A549 (cell line): ENCODE results near the gene ATXN10. TPM values are rescaled to one million over a fixed set of nuclear protein-coding genes. Genes with fewer than 3 reads are reported as not detected.

ENCODE experiments used
- ATAC-seq, 2 experiments: fragments of 200-7000 bp in 1 of 2; fragments of >200 bp in 1 of 2; cut with Nextera tagmentation in 1 of 2; cut with Tn5 transposase in 1 of 2; 3 replicates each; pipeline versions ENCODE4 v1.8.0 to v1.9.1; 2018 to 2020; ENCODE audit warnings: mild to moderate bottlenecking in 1 of 2, moderate library complexity in 1 of 2
- CTCF ChIA-PET: fragments of 300-600 bp; sonication (Branson Sonifier 250); formaldehyde crosslinking; extraction: SDS; loops from one replicate; lab custom pipeline; 2021; ENCODE audit warnings: antibody characterized with exemption, inconsistent platforms; lab: Yijun Ruan, JAX
- POLR2A ChIA-PET: fragments of 350-600 bp; formaldehyde crosslinking; extraction: SDS; loops from one replicate; lab custom pipeline; 2021; ENCODE audit warnings: antibody characterized with exemption, inconsistent platforms; lab: Yijun Ruan, JAX
- DNase-seq, 2 experiments: peaks; one replicate each; pipeline versions ENCODE4 v3.0.0 to v3.0.0-alpha.2; 2011 to 2016; ENCODE audit warnings: low read depth in 1 of 2, low spot score in 1 of 2
- FAIRE-seq: peaks from 2 replicates; lab custom pipeline; 2011; peaks lifted over from hg19 to GRCh38; lab: Jason Lieb, UNC
- H3K27ac ChIP-seq, 2 experiments: fragments of >200 bp; sonication (Bioruptor Twin); formaldehyde crosslinking; 3 replicates each; pipeline ENCODE4 v1.5.1; 2016 to 2017
- H3K4me1 ChIP-seq: fragments of >200 bp; sonication (Bioruptor Twin); formaldehyde crosslinking; 3 replicates; pipeline ENCODE4 v1.6.1; 2016
- H3K4me2 ChIP-seq: fragments of >200 bp; sonication (Bioruptor Twin); formaldehyde crosslinking; 3 replicates; pipeline ENCODE4 v1.6.1; 2016
- H3K4me3 ChIP-seq: fragments of >200 bp; sonication (Bioruptor Twin); formaldehyde crosslinking; 3 replicates; pipeline ENCODE4 v1.5.1; 2016
- H3K9me3 ChIP-seq: fragments of >200 bp; sonication (Bioruptor Twin); formaldehyde crosslinking; 3 replicates; pipeline ENCODE4 v1.6.1; 2016
- BCL3 ChIP-seq: fragments of >200 bp; sonication (Bioruptor Twin); formaldehyde crosslinking; IDR thresholded peaks from 3 replicates; pipeline ENCODE4 v1.6.1; 2016
- CHD2 ChIP-seq: fragments of 150-350 bp; IDR thresholded peaks from 2 replicates; pipeline ENCODE4 v1.6.1; 2014; ENCODE audit warnings: low read length; ENCODE audit not compliant: partially characterized antibody
- CTCF ChIP-seq: fragments of >200 bp; sonication (Bioruptor Twin); formaldehyde crosslinking; IDR thresholded peaks from 3 replicates; pipeline ENCODE4 v1.5.1; 2016
- EHF ChIP-seq: fragments of 250-450 bp; sonication (Bioruptor Pico); IDR thresholded peaks from 2 replicates; pipeline ENCODE4 v1.5.0; 2020; ENCODE audit warnings: mild to moderate bottlenecking
- EHMT2 ChIP-seq: fragments of 200-600 bp; sonication (generic); IDR thresholded peaks from 2 replicates; pipeline ENCODE4 v1.6.1; 2016; ENCODE audit warnings: antibody characterized with exemption, low read depth, mild to moderate bottlenecking, moderate library complexity
- ESRRA ChIP-seq: fragments of 150-350 bp; IDR thresholded peaks from 2 replicates; pipeline ENCODE4 v1.6.1; 2014; ENCODE audit warnings: mild to moderate bottlenecking, low read length, borderline replicate concordance
- FOXS1 ChIP-seq: fragments of 250-450 bp; sonication (Bioruptor Pico); IDR thresholded peaks from 2 replicates; pipeline ENCODE4 v1.5.0; 2020; ENCODE audit warnings: mild to moderate bottlenecking, moderate library complexity
- GATA3 ChIP-seq: IDR thresholded peaks from 2 replicates; pipeline ENCODE4 v1.6.1; 2012; ENCODE audit warnings: borderline replicate concordance
- HDAC2 ChIP-seq: fragments of 200-600 bp; sonication (generic); IDR thresholded peaks from 2 replicates; pipeline ENCODE4 v1.6.1; 2016
- HEYL ChIP-seq: fragments of 250-450 bp; sonication (Bioruptor Pico); IDR thresholded peaks from 2 replicates; pipeline ENCODE4 v1.8.0; 2021; ENCODE audit warnings: mild to moderate bottlenecking, moderate library complexity
- HOXA7 ChIP-seq: fragments of 250-450 bp; sonication (Bioruptor Pico); IDR thresholded peaks from 2 replicates; pipeline ENCODE4 v1.5.0; 2020; ENCODE audit warnings: mild to moderate bottlenecking, moderate library complexity
- HOXB5 ChIP-seq: fragments of 250-450 bp; sonication (Bioruptor Pico); IDR thresholded peaks from 2 replicates; pipeline ENCODE4 v1.5.0; 2020; ENCODE audit warnings: mild to moderate bottlenecking, moderate library complexity
- KDM5A ChIP-seq: fragments of 200-600 bp; sonication (generic); IDR thresholded peaks from 2 replicates; pipeline ENCODE4 v1.6.1; 2016; ENCODE audit warnings: antibody characterized with exemption, mild to moderate bottlenecking
- NPAS2 ChIP-seq: fragments of 250-450 bp; sonication (Bioruptor Pico); IDR thresholded peaks from 2 replicates; pipeline ENCODE4 v1.8.0; 2022; ENCODE audit warnings: mild to moderate bottlenecking, moderate library complexity, borderline replicate concordance
- NR3C1 ChIP-seq: fragments of >200 bp; sonication (Bioruptor Twin); formaldehyde crosslinking; IDR thresholded peaks from 3 replicates; pipeline ENCODE4 v1.6.1; 2017
- PHF8 ChIP-seq: fragments of 200-600 bp; sonication (generic); IDR thresholded peaks from 2 replicates; pipeline ENCODE4 v1.6.1; 2016; ENCODE audit warnings: low read depth, mild to moderate bottlenecking, antibody characterized with exemption, moderate library complexity, borderline replicate concordance
- POLR2A ChIP-seq: IDR thresholded peaks from 2 replicates; pipeline ENCODE4 v1.6.1; 2012; ENCODE audit warnings: mild to moderate bottlenecking, low read length
- RARB ChIP-seq: fragments of 250-450 bp; sonication (Bioruptor Pico); IDR thresholded peaks from 2 replicates; pipeline ENCODE4 v1.8.0; 2021; ENCODE audit warnings: mild to moderate bottlenecking, moderate library complexity
- REST ChIP-seq: fragments of 200-600 bp; sonication (generic); IDR thresholded peaks from 2 replicates; pipeline ENCODE4 v1.6.1; 2016; ENCODE audit warnings: antibody characterized with exemption, mild to moderate bottlenecking, moderate library complexity
- RNF2 ChIP-seq: fragments of 200-600 bp; sonication (generic); IDR thresholded peaks from 2 replicates; pipeline ENCODE4 v1.6.1; 2016; ENCODE audit warnings: low read depth, mild to moderate bottlenecking, antibody characterized with exemption, moderate library complexity, borderline replicate concordance
- SMC3 ChIP-seq: fragments of >200 bp; sonication (Bioruptor Twin); formaldehyde crosslinking; IDR thresholded peaks from 3 replicates; pipeline ENCODE4 v1.6.1; 2018; ENCODE audit warnings: inconsistent platforms
- TFCP2L1 ChIP-seq: fragments of 250-450 bp; sonication (Bioruptor Pico); IDR thresholded peaks from 2 replicates; pipeline ENCODE4 v1.5.0; 2021; ENCODE audit warnings: mild to moderate bottlenecking
- TP53 ChIP-seq: fragments of 250-450 bp; sonication (Bioruptor Pico); IDR thresholded peaks from 2 replicates; pipeline ENCODE4 v1.5.0; 2021; ENCODE audit warnings: mild to moderate bottlenecking, moderate library complexity
- USF2 ChIP-seq: fragments of 450-650 bp; IDR thresholded peaks from 2 replicates; pipeline ENCODE4 v1.6.1; 2014; ENCODE audit warnings: antibody characterized with exemption
- ZNF302 ChIP-seq: fragments of 250-450 bp; sonication (Bioruptor Pico); IDR thresholded peaks from 2 replicates; pipeline ENCODE4 v1.9.0; 2021; ENCODE audit warnings: inconsistent platforms, mild to moderate bottlenecking, moderate library complexity
- WGBS: methylation state at CpG from one replicate; pipeline ENCODE4 v1.1.6; 2017; ENCODE audit errors: missing lambda C conversion rate; 5-methylcytosine and 5-hydroxymethylcytosine counted together
- polyA plus RNA-seq, 4 experiments: library from polyadenylated mRNA; depleted of rRNA in 3 of 4; stranded (reverse); fragments of >200 nt; fragmentation: RNase III in 1 of 4; extraction: RNeasy Plus Mini Kit Qiagen cat#74134 plus additional on column Dnase treatment in 1 of 4; gene quantifications; 2 replicates in 3 of 4; 3 replicates in 1 of 4; pipeline ENCODE4 v1.2.3, GENCODE V29; 2011 to 2017

Gene ATXN10
- polyA plus RNA-seq, 2 of the 4 experiments (the other 2 are of a cell fraction): 126 to 281 TPM

- POLR2A ChIA-PET: no interaction called here
- Histone ChIP-seq H3K4me1 (peaks cover 23% of the 10 kb centered on the region), H3K4me2 (no peak overlapping the region), H3K9me3 (peaks cover 20% of the 10 kb centered on the region; the same call in 2 of the 3 replicates), H3K27ac (peak overlapping the region in 1 of 2 experiments; percentile 75; a peak in 4 of 6 replicates)
- no peak for DNase-seq
- 71% methylated on average over 2 of the region's 2 CpGs for WGBS
- FAIRE-seq: no peak
- ATAC-seq: peak in 1 of 2 experiments; percentile 44; a peak in 3 of 6 replicates
- CTCF ChIA-PET: interaction anchor here (0.6 to 1.5 kb wide), 6 partner anchors 21 to 452 kb away, joined by 3 read pairs; no protein-coding TSS in a partner anchor
- TF ChIP-seq ESRRA (no peak), RARB (no peak), NPAS2 (CRISPR knock-in tag) (no peak), CTCF (no peak), HEYL (CRISPR knock-in tag) (no peak), HDAC2 (no peak), KDM5A (no peak), HOXB5 (no peak), EHF (no peak), POLR2A (no peak), REST (no peak), BCL3 (no peak), PHF8 (no peak), RNF2 (no peak), FOXS1 (CRISPR knock-in tag) (no peak), GATA3 (no peak), TFCP2L1 (CRISPR knock-in tag) (no peak)
- TF ChIP-seq, all 56 proteins: peak for 0
- H3K4me3 ChIP-seq: no peak overlapping the region
Observed at GRCh38 chr22:45832180-45832579, 160.5 kb downstream of the ATXN10 start.

GRCh38 chr22:45832959-45833580 lies 161.4 kb downstream of the ATXN10 start:
- FAIRE-seq: no peak

More at GRCh38 chr22:45832959-45833580, 161.4 kb downstream of the ATXN10 start:
- Histone ChIP-seq H3K9me3 (peaks cover 19% of the 10 kb centered on the region; the same call in 2 of the 3 replicates), H3K4me1 (peaks cover 23% of the 10 kb centered on the region), H3K4me3 (no peak overlapping the region), H3K27ac (0 out of 6 replicates have a peak overlapping the region, but pooled peaks of 1 of the 2 experiments have one; percentile 4)
- CTCF ChIA-PET: interaction anchor here (0.6 to 1.3 kb wide), 3 partner anchors 13 to 279 kb away, joined by 3 read pairs; no protein-coding TSS in a partner anchor
- DNase-seq: no peak
- ATAC-seq: peak in 1 of 2 experiments; percentile 22; a peak in 1 of 6 replicates
- no peak for TF ChIP-seq SMC3
- TF ChIP-seq HOXB5: no peak
- no peak for TF ChIP-seq TP53 (CRISPR knock-in tag)
- no peak for TF ChIP-seq CHD2
- no peak for TF ChIP-seq NR3C1
- no peak for TF ChIP-seq USF2
- TF ChIP-seq ZNF302 (CRISPR knock-in tag): no peak
- TF ChIP-seq EHF: no peak
- no peak for TF ChIP-seq HOXA7 (CRISPR knock-in tag)
- TF ChIP-seq TFCP2L1 (CRISPR knock-in tag): no peak
- no peak for TF ChIP-seq EHMT2
- TF ChIP-seq, all 56 proteins: peak for 0
- H3K4me2 ChIP-seq: no peak overlapping the region
- 97% methylated on average over 5 of the region's 8 CpGs for WGBS
- POLR2A ChIA-PET: no interaction called here
